EH (cell line): ENCODE measurements around the gene RUFY2.

Experiments used
- DNase-seq: peaks from one replicate; pipeline ENCODE4 v3.0.0-alpha.2; 2015; ENCODE audit warnings: low read depth

The RUFY2 gene

GRCh38 chr10:68406815-68407548 is at the start of gene RUFY2:
TSS of gene RUFY2 (minus strand) at chr10:68407277. CDS start at chr10:68407189, 88 bp downstream.
- peak; percentile 79 for DNase-seq

- peak; percentile 72 for DNase-seq
These were observed 42.6 kb upstream of the RUFY2 start for GRCh38 chr10:68449698-68450097.

GRCh38 chr10:68446179-68446578 is 39.1 kb upstream of the RUFY2 start:
- DNase-seq: no peak

- no peak for DNase-seq
These were observed 35.9 kb upstream of the RUFY2 start for GRCh38 chr10:68442971-68443370.

GRCh38 chr10:68440898-68441297 is 33.8 kb upstream of the RUFY2 start:
- DNase-seq: no peak

GRCh38 chr10:68435803-68436202 is 28.7 kb upstream of the RUFY2 start:
- DNase-seq: no peak

GRCh38 chr10:68434657-68435056 is 27.6 kb upstream of the RUFY2 start:
- peak; percentile 3 for DNase-seq

GRCh38 chr10:68428396-68429104 is 21.5 kb upstream of the RUFY2 start:
- no peak for DNase-seq

- DNase-seq: no peak
These were observed 17.5 kb upstream of the RUFY2 start for GRCh38 chr10:68424454-68425014.

- DNase-seq: no peak
These were observed 16.4 kb upstream of the RUFY2 start for GRCh38 chr10:68423522-68423921.

- DNase-seq: no peak
These were observed 12.3 kb upstream of the RUFY2 start for GRCh38 chr10:68419376-68419775.

- DNase-seq: no peak
These were observed 1.9 kb upstream of the RUFY2 start for GRCh38 chr10:68408898-68409518.

- peak; percentile 70 for DNase-seq
These were observed 814 bp downstream of the RUFY2 start for GRCh38 chr10:68406111-68406814.

- no peak for DNase-seq
These were observed 3.4 kb downstream of the RUFY2 start for GRCh38 chr10:68403701-68404100.

- DNase-seq: peak; percentile 15
These were observed 4.8 kb downstream of the RUFY2 start for GRCh38 chr10:68402276-68402675.

- DNase-seq: no peak
These were observed 10.1 kb downstream of the RUFY2 start for GRCh38 chr10:68397005-68397404.

GRCh38 chr10:68385740-68386139 is 21.3 kb downstream of the RUFY2 start:
- DNase-seq: no peak

- DNase-seq: no peak
These were observed 35.5 kb downstream of the RUFY2 start for GRCh38 chr10:68371604-68372003.

- DNase-seq: no peak
These were observed 40.0 kb downstream of the RUFY2 start for GRCh38 chr10:68367121-68367520.

GRCh38 chr10:68366600-68366999 is 40.5 kb downstream of the RUFY2 start:
- no peak for DNase-seq

- DNase-seq: no peak
These were observed 41.5 kb downstream of the RUFY2 start for GRCh38 chr10:68365611-68366010.
